CMK (cell line): ENCODE measurements around the gene DNMT3A.

Experiments
- DNase-seq: peaks from one replicate; pipeline ENCODE4 v3.0.0-alpha.2; 2010; ENCODE audit warnings: low read depth

Gene DNMT3A

GRCh38 chr2:25372405-25373268 is 30.9 kb upstream of the DNMT3A start:
- DNase-seq = no peak

DNA sequence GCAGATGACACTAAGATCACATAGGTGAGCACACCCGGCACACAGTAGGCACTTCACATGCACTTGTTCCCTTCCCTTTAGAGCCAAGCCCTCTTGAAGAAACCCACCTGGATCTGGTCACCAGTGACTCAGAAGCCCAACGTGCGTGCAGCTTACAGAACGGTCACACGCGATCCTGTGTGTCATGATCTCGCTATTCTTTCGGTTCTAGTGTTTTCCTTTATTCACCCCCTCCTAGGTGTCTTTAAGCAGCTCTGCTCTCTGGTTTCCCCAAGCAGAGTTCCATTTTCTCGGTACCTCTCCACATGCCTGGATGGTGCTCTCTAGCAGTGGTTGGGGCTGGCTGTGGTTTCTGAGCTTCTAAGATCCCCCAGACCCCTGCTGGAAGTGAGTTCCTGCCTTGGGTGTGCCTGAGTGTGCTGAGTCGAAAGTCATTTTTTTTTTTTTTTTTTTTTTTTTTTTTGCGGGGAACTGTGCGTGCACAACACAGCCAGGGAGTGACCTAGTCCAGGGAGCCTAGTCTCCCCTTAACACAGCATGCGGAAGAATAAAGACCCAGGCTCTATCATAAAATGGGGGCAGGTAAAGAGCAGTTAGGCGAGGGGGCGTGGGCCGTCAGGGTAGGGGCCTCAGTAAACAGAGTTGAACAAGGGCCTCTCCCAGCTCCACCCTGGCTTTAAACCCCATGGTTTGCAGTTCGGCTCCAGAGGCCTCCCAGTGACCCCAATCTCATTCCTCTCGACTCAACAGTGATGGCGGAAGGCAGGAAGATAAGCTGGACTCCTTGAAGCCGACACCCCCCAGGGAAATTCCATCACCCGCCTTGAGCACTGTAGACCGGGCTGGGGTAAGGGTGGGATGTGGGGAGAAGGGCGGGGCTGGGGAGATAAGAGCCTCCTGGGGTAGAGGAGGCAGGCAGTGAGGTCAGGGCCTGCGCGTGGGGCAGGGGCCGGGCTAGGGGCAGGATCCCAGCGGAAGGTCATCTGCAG is 29.8 kb upstream of the DNMT3A start:
- DNase-seq = no peak

DNA sequence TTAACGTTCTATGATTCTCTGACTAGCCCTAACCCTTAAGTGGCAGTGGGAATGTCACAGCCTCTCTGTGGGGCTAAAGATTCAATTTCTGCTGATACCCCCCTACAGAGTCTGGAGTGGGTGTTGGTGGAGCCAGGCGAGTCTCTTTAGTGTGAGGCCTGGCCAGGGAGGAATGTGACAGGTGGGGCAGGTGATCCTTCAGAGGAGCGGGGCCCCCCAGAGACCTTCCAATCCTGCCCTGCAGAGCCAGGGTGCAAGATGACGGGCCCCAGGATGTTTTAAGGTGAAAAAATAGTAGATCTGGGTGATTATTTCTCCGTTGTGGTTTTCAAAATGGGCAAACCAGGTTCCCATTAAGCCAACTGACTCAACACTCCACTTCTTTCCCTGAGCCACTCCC is 28.2 kb upstream of the DNMT3A start:
- DNase-seq = no peak

DNA sequence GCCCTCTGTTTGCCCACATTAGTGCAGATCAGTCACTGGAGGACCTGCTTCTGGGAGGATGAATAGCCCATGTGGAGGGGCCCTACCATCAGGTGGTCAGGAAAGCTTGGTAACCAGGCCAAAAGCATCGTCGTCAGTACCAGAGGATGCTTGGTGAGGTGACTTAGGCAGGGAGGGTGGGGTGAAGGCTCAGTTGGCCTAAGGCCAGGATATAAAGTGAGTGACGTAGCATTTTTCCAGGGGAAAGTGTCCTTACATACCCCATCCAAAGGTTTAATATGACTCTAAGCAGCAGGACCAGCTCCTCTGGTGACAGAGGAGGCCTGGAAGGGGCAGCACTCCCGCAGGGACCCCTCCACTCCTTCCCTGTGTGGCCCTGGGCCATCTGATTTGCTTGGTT is 27.7 kb upstream of the DNMT3A start:
- no peak for DNase-seq

DNA sequence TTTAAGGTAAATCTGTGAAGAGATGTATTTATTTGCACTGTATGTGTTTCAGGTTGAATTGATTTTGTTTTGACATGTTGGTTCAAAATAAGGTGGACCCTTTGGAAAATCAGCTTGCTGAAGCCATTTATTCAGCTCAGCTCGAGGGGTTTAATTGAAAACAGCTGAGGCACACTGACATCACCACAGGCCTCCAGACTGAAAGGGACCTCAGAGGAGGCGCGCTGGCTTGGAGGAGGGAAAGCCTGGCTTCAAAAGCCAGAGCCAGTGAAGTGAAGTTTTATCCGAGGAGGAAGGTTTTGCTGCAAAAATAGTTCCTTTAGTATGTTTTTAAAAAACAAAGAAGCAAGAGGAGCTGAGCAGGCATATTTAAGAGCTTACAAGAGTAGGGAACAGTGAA is 26.9 kb upstream of the DNMT3A start:
- no peak for DNase-seq

- DNase-seq = no peak
These were observed 25.6 kb upstream of the DNMT3A start for GRCh38 chr2:25367296-25367695.

DNA sequence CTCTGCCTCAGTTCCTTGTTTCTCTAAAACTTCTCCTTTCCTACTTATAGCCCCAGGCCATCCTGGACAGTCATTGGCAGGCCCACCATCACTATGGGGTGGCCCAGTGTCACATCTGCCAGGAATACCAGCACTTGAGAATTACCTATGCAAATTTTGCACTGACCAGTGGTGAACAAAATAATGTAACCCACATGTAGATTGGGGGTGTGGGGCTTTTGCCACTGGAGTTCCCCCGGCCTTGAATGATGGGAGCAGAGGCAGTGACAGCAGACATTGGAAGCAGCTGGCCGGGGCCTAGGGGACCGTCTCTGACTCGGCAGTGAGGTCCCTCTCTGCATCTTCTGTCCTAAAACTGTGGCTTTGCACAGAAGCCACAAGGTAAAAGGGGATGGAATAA is 24.9 kb upstream of the DNMT3A start:
- no peak for DNase-seq

- no peak for DNase-seq
These were observed 23.5 kb upstream of the DNMT3A start for GRCh38 chr2:25365241-25365640.

DNA sequence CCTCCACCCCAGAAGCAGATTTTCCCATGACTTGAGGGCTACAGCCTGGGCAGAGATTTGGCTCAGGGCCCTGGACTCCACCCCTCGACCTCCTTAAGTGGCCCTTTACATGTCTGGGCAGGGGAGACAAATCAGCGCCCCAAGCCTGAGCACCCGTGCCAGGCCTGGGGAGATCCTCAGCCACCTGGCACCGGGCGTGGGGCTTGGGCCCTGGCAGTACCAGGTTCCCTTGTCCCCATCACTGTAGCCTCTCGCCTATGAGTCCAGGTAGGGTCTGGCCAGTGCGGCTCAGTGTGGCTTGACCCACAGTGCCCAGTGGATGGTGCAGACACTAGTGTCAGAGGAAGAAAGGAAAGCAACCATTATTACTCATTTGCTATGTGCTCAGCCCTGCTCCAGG is 22.0 kb upstream of the DNMT3A start:
- DNase-seq = no peak

DNA sequence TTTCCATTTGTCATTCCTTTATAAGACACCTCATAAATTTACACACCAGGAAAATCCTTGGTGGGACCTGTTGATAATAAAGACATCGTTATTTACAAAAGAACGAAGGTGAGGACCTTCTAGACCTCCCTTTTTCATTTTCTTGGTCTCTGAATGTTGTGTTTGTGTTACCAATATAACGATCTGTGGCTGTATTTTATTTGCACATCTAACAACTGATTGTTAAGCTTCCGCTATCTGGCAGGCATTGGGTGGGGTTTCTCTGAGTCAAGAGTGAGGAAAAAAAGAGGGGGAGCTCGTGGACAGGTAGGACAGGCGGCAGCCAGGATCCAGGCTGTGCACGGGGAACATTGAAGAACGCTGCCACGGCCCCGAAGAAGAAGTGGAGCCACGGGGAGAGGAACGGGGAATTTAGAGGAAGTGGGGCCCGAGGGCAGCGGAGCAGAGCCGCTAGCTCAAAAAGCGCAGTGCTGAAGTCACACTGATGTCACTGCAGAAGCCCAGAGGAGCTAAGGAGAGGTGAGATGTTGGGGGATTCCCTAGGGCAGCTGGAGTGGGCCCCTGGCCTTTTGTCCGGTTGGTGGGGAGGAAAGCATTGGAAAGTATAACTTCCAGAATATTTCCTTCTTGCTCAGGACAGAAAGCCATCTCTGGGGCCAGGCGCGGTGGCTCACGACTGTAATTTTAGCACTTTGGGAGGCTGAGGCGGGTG is 20.9 kb upstream of the DNMT3A start:
- no peak for DNase-seq

DNA sequence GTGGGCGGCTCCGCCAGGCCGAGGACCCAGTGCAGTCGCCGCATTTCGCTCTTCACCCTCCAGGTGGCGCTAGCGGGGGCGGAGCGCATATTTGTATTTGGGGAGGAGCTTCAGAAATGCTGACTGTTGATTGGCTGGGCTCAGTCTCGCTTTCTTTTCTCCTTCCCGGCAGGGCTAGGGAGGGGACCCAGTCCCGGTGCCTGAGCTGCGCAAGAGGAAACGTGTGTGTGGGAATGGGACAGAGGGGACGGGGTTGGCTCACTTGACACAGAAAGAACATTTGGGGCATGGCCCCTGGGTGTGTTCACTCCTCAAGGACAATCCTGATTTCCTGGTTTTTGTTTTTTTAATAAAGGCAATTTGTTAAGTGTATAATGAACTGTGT is 20.3 kb upstream of the DNMT3A start:
- peak; percentile 87 for DNase-seq

GRCh38 chr2:25361261-25362048 is 19.7 kb upstream of the DNMT3A start:
- no peak for DNase-seq

DNA sequence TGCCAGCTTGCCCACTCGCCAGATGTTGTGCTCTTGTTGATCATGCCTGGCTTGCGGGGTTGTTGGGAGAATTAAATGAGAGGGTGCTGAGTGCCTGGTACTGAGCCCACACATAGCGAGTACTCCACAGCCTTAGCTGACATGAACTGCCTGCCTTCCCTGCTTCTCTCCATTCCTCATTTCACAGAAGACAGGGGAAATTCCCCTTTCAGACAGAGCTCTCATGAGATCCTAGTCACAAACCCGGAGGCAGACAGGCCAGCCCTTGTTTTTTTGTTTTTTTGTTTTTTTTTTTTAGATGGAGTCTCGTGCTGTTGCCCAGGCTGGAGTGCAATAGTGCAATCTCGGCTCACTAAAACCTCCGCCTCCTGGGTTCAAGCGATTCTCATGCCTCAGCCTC is 17.1 kb upstream of the DNMT3A start:
- no peak for DNase-seq

GRCh38 chr2:25358249-25358815 is 16.6 kb upstream of the DNMT3A start:
- DNase-seq = no peak

DNA sequence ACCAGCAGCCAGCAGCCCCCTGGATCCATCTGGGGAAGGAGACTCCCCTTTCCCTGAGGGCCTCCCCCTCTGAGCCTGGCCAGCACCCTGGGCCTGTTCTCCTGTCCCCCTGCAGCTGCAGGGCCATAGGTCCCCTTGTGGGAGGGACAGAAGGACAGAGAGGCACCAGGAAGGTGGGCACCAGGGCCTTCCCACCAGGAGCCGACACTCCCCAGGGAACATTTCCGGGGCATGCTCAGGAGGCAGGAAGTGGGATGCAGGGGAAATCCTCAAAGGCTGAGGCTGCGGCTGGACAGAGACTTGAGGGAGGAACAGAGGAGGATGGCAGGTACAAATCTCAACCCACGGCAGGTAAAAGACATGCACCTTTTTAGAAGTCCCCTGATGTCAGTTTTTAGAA is 14.4 kb upstream of the DNMT3A start:
- no peak for DNase-seq

DNA sequence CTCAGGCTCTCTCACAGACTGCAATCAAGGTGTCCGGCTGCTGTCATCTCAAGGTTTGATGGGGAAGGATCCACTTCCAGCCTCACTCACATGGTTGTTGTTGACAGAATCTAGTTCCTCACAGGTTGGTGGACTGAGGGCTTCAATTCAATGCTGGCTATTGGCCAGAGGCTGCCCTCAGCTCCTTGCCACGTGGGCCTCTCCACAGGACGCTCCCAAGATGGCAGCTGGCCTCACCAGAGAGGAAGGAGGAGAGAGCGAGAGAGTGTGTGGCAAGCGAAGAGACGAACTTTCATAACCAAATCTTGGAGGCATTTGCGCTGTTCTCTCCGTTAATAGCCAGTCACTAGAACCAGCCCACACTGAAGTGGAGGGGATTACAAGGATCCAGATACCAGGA is 13.5 kb upstream of the DNMT3A start:
- no peak for DNase-seq

DNA sequence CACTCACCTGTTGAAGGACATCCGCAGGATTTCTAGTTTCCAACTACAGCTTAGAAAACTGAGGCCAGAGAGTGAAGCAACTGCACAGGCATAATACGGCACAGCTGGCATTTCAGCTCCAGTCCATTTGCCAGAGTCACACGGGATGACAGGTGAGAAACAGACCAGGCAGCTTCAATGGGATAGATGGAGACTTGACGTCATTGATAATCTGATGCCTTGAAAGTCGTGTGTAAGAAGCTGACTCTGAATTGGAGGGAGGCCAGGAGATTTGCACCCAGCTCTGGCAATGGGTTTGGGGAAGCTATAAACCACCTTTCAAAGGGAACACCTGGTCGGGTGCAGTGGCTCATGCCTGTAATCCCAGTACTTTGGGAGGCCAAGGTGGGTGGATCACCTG is 12.4 kb upstream of the DNMT3A start:
- DNase-seq = no peak

DNA sequence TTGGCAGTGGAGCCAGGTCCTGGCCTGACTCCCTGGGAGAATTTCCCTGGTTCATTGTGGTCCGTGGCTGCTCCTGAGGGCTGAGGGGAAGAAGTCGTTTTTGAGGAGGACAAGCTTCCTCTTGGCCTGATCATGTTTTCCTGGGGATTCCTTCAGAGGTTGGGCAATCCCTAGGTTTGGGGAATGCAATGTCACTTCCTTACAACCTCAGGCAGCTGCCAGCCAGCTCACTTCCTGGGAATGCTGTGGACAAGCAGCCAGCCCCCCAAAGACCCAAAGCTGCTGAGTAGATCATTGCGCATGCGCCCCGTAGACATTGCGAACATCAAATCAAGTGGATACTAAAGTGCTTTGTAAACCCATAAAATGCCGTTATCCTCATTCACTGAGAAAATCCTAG is 7.7 kb upstream of the DNMT3A start:
- DNase-seq = no peak

- no peak for DNase-seq
These were observed 6.1 kb upstream of the DNMT3A start for GRCh38 chr2:25347846-25348245.

DNA sequence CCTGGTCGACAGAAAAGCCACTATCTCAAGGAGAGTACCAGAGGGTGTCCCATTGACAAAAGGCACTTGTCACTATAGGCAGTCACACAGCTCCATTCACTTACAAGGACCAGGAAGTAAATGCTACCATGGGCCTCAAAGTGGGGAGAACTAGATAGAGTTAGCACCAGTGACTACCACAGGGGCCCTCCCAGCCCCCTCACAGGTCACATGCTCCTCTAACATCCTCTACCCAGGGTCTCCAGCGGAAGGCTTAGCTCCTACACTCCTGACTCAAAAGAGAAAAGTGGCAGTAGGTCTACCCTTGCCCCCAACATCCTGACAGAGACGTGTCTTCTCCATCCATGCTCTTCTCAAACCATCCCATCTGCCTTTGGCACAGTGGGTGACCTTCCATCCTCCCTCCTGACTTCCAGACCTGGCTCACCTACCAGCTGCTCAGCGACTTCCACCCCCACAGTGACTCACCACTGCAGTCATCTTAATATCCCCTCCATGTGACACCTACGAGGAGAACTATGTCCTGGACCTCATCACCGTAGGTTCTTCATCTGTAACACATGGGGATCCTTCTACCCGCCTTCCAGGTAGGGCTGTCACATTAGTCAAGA is 5.6 kb upstream of the DNMT3A start:
- no peak for DNase-seq
